ENCODE data around the gene NR3C1. TPM values are rescaled to one million over a fixed set of nuclear protein-coding genes. Genes with fewer than 3 reads are reported as not detected.
A peak's percentile ranks its signal among the peaks of the same experiment; 100 is the strongest.

The NR3C1 gene
- total and polyA plus RNA-seq, 2 of the 13 experiments (the other 11 are each of a cell fraction or from before 2014, with no cell fraction given): 10.0 to 24.3 TPM

DNA sequence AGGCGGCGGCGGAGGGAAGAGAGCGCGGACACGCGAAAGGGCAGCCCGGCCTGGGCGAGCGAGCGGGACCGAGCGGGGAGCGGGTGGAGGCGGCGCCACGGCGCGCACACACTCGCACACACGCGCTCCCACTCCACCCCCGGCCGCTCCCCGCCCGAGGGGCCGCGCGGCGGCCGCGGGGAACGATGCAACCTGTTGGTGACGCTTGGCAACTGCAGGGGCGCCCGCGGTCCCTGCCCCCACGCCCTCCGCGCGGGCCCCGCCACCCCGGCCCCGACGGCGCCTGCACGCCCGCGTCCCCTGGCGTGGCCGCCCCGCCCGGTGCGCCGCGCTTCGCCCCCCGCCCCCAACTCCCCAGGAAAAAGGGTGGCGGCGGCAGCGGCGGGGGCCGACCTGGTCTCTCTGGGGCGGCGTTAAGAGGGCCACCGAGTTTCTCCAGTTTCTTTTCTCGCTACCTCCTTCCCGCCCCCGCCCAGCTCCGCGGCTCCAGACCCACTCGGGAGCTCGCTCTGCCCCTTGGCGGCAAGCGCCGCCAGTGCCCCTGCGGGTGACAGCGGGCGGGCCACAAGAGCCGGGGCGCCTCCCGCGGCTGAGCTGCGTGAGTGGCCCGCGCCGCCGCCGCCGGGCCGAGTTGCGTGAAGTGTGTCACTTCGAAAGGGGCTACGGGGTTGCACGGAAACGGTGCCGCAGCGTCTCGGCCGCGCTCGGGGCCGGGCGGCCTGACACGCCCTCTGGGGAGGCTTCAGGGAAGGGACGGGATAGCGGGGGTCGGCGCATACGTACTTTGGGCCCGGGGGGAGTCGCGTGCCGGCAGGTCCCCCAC lies at the start of gene NR3C1 (continued):
- TF ChIP-seq NFAT5 (CRISPR knock-in tag; IDR thresholded peaks at IDR 0.05): no peak
- peak; percentile 61; the same call in 1 of the 2 replicates for TF ChIP-seq BHLHE40 (IDR thresholded peaks at IDR 0.05; ENCODE audit: low read length)
- TF ChIP-seq ZNF546 (CRISPR knock-in tag; conservative IDR thresholded peaks at IDR 0.05): no peak
- peak; percentile 55 for TF ChIP-seq SKI (IDR thresholded peaks at IDR 0.05; ENCODE audit: partially characterized antibody)
- TF ChIP-seq, protein P1, sequence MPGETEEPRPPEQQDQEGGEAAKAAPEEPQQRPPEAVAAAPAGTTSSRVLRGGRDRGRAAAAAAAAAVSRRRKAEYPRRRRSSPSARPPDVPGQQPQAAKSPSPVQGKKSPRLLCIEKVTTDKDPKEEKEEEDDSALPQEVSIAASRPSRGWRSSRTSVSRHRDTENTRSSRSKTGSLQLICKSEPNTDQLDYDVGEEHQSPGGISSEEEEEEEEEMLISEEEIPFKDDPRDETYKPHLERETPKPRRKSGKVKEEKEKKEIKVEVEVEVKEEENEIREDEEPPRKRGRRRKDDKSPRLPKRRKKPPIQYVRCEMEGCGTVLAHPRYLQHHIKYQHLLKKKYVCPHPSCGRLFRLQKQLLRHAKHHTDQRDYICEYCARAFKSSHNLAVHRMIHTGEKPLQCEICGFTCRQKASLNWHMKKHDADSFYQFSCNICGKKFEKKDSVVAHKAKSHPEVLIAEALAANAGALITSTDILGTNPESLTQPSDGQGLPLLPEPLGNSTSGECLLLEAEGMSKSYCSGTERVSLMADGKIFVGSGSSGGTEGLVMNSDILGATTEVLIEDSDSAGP (CRISPR knock-in tag; IDR thresholded peaks at IDR 0.05; ENCODE audit: borderline replicate concordance): 0 out of 2 replicates have a peak, but pooled peaks have one; percentile 15
- no peak for TF ChIP-seq ZNF792 (CRISPR knock-in tag; IDR thresholded peaks at IDR 0.05)
- no peak for TF ChIP-seq POGZ (CRISPR knock-in tag; IDR thresholded peaks at IDR 0.05)
- TF ChIP-seq, protein P2, sequence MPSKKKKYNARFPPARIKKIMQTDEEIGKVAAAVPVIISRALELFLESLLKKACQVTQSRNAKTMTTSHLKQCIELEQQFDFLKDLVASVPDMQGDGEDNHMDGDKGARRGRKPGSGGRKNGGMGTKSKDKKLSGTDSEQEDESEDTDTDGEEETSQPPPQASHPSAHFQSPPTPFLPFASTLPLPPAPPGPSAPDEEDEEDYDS (CRISPR knock-in tag; IDR thresholded peaks at IDR 0.05): no peak
- peak; percentile 51; the same call in 1 of the 2 replicates for TF ChIP-seq HDAC1 (CRISPR knock-in tag; IDR thresholded peaks at IDR 0.05)
- peak; percentile 28; the same call in 1 of the 2 replicates for TF ChIP-seq ZNF747 (CRISPR knock-in tag; IDR thresholded peaks at IDR 0.05; ENCODE audit: borderline replicate concordance)
- TF ChIP-seq TBL1XR1 (IDR thresholded peaks at IDR 0.05; ENCODE audit: borderline replicate concordance, low read length, partially characterized antibody): no peak
- peak; percentile 78; the same call in 1 of the 2 replicates for TF ChIP-seq ZBTB7A (CRISPR knock-in tag; IDR thresholded peaks at IDR 0.05)
- peak; percentile 31; the same call in 1 of the 2 replicates for TF ChIP-seq ZNF768 (CRISPR knock-in tag; IDR thresholded peaks at IDR 0.05)
- peak; percentile 12; the same call in 1 of the 2 replicates for TF ChIP-seq ZNF362 (CRISPR knock-in tag; IDR thresholded peaks at IDR 0.05; ENCODE audit: borderline replicate concordance)
- TF ChIP-seq MYC (CRISPR knock-in tag; IDR thresholded peaks at IDR 0.05; ENCODE audit: borderline replicate concordance): peak; percentile 45; the same call in 1 of the 2 replicates
- no peak for TF ChIP-seq ZKSCAN5 (CRISPR knock-in tag; IDR thresholded peaks at IDR 0.05)
- TF ChIP-seq ZNF205 (CRISPR knock-in tag; IDR thresholded peaks at IDR 0.05): no peak
- TF ChIP-seq CREM (IDR thresholded peaks at IDR 0.05): no peak
- TF ChIP-seq CREM (CRISPR knock-in tag; IDR thresholded peaks at IDR 0.05): no peak
- TF ChIP-seq, protein P3, sequence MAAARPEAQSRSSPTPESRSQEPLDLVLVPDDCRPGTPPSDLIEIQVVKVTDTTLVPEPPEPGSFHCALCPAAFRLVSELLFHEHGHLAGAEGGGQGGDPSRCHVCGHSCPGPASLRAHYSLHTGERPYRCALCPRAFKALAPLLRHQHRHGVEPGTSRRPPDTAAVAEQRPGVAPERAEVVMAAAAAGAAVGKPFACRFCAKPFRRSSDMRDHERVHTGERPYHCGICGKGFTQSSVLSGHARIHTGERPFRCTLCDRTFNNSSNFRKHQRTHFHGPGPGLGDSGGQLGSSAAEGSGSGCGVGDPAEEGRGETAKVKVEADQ (CRISPR knock-in tag; IDR thresholded peaks at IDR 0.05; ENCODE audit: borderline replicate concordance): peak; percentile 17; the same call in 1 of the 2 replicates
- no peak for TF ChIP-seq ZNF510 (CRISPR knock-in tag; IDR thresholded peaks at IDR 0.05; ENCODE audit: low read depth)

Measured in HepG2 (cell line).